HG03565 (cell line): ENCODE results near the gene MATR3.
"Not testable (repeated sequence)": the region's sequence is repeated elsewhere in the genome, so short reads cannot be mapped to it uniquely, and the experiment has no call there.

Experiments used
- ATAC-seq: cut with Tn5 transposase; IDR thresholded peaks from one replicate; pipeline ENCODE4 v1.9.1; 2021; ENCODE audit warnings: mild to moderate bottlenecking, moderate library complexity; ENCODE audit not compliant: unreplicated experiment

The MATR3 gene

GRCh38 chr5:139342423-139342723, 48.8 kb downstream of the MATR3 start:
- no peak for ATAC-seq

GRCh38 chr5:139343476-139343875, 49.9 kb downstream of the MATR3 start:
- ATAC-seq = no peak

DNA sequence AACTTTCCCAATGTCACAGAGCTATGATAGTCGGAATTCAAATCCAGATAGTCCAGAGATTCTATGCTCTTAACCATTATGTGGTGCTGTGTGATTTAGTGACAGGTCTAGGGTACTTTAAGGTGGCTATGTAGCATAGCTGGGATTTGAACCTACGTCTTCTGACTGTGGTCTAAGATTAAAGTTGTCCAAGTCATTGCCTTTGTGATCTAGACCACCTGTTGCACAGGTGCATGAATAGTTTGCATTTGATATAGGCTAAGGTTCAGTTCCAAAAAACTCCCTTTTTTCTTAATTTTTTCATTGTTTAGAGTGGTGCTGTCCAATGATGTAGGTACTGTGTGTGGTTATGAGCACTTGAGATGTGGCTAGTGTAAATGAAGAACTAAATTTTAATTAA, 50.6 kb downstream of the MATR3 start:
- no peak for ATAC-seq

GRCh38 chr5:139345442-139345841, 51.9 kb downstream of the MATR3 start:
- not testable (repeated sequence) for ATAC-seq

DNA sequence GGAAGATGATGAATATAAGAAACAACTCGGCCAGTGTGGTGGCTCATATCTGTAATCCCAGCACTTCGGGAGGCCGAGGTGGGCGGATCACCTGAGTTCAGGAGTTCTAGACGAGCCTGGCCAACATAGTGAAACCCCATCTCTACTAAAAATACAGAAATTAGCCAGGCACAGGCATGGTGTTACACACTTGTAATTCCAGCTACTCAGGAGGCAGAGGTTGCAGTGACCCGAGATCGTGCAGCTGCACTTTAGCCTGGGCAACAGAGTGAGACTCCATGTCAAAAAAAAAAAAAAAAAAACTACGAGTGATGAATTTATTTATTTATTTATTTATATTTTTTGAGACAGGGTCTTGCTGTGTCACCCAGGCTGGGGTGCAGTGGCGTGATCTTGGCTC, 54.3 kb downstream of the MATR3 start:
- not testable (repeated sequence) for ATAC-seq

DNA sequence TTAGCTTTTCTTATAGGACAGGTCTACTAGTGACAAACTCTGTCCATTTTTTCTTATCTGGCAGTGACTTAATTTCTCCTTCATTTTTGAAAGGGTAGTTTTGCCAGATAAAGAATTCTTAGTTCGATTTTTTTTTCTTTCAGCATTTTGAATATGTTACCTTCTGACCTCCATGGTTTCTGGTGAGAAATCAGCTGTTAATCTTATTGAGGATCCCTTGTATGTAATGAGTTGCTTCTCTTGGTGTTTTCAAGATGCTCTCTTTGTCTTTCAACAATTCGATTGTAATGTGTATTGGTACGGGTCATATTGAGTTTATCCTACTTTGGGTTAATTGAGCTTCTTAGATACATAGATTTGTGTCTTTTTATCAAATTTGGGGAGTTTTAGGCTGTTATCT, 60.6 kb downstream of the MATR3 start:
- no peak for ATAC-seq

- ATAC-seq = not testable (repeated sequence)
Observed at GRCh38 chr5:139355900-139356299, 62.4 kb downstream of the MATR3 start.

DNA sequence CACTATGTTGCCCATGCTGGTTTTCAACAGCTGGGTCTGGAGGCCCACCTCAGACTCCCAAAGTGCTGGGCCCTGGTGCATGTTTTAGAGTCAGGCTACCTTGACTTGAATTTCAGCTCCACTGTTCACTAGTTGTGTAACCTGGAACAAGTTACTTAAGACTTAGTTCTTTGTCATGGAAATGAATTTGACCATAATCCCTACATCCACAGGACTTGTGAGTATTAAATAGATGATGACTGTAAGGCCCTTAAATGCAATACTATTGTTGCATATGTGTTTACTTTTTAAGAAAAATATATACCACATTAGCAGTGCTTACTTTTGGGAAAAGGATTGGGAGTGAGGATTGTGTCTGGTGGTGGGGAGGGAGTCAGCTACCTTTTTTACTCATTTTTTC, 64.5 kb downstream of the MATR3 start:
- no peak for ATAC-seq

DNA sequence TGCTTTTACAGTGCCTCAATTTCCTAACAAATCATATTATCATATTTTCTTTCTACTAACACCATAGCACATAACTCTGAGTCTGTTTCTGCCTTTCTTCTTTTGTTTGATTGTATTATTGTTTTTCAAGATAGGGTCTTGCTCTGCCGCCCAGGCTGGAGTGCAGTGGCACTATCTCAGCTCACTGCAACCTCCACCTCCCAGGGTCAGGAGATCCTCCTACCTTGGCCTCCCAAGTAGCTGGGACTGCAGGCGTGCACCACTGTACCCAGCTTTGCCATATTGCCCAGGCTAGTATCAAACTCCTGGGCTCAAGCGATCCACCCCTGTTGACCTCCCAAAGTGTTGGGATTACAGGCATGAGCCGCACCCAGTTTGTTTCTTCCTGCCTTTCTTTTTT, 66.8 kb downstream of the MATR3 start:
- no peak for ATAC-seq

DNA sequence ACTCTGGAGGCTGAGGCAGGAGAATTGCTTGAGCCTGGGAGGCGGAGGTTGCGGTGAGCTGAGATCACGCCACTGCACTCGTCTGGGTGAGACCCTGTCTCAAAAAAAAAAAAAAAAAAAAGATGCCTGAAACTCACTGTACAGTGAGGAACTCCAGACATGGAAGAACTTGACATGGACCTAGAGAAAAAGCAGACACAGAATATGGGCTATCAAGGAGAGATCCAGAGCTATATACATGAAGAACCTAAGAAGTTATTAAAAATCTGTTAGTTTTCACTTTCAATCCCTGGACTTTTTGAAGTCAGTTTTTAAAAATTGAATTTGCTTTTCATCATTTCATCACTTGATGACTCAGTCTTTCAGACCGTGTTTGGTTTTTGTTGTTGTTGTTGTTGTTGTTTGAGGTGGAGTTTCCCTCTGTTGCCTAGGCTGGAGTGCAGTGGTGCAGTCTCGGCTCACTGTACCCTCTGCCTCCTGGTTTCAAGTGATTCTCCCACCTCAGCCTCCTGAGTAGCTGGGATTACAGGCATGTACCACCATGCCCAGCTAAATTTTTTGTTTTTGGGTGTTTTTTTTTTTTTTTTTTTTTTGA, 68.4 kb downstream of the MATR3 start:
- no peak for ATAC-seq

- no peak for ATAC-seq
Observed at GRCh38 chr5:139363937-139364336, 70.4 kb downstream of the MATR3 start.

- ATAC-seq = no peak
Observed at GRCh38 chr5:139364466-139364865, 70.9 kb downstream of the MATR3 start.

DNA sequence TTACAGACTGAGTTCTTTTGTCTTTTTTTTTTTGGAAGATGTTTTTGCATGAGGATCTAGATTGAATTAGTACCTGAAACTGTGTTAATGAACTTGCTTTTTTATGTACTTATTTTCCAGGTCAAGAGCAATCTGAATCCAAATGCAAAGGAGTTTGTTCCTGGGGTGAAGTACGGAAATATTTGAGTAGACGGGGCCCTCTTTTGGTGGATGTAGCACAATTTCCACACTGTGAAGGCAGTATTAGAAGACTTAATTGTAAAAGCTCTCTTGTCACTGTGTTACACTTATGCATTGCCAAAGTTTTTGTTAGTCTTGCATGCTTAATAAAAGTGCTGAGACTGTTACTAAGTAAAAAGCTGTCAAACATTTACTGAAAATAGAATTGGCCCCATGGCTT, 75.1 kb downstream of the MATR3 start:
- no peak for ATAC-seq

DNA sequence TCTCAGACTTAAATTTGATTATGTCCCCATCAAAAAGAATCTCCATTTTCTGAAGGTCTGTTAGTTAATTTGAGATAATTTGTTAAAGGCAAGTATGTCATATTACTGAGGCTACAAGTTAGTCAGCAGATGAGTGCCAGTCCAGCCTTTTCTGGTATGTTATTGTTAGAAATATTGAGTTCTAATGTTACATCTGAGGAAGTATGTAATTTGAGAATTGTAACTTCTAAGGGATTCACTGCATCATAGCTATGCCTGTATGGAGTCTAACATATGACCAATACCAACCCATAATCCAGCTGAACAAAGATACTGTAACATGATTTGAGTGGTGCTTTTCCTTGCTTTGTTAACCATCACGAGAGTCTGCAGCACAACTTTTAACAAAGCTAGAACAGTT, 75.6 kb downstream of the MATR3 start:
- no peak for ATAC-seq

GRCh38 chr5:139371482-139372435, 78.2 kb downstream of the MATR3 start:
- ATAC-seq = no peak

- no peak for ATAC-seq
Observed at GRCh38 chr5:139374909-139375308, 81.4 kb downstream of the MATR3 start.

GRCh38 chr5:139376364-139376763, 82.8 kb downstream of the MATR3 start:
- ATAC-seq = no peak

- no peak for ATAC-seq
Observed at GRCh38 chr5:139377226-139377625, 83.7 kb downstream of the MATR3 start.

GRCh38 chr5:139378101-139378825, 84.7 kb downstream of the MATR3 start:
- no peak for ATAC-seq

DNA sequence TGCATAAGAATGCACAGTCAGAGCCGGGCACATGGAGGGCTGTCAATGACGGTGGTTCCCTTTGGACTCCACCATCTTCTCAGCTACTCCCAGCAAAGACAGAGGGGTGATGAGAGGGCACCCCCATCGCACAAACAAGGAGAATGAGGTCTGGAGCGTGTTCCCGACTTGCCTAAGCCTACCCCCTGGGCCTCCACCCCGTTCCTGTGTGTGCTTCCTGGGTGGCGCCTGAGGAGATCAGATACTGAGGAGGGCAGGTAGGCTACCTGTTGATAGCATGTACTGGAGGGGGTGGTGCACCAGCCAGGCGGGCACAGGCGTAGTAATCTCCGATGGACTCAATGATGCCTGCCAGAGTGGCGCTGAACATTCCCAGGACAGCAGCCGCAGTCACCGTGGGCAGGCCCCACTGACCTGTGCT, 85.4 kb downstream of the MATR3 start:
- ATAC-seq = no peak

DNA sequence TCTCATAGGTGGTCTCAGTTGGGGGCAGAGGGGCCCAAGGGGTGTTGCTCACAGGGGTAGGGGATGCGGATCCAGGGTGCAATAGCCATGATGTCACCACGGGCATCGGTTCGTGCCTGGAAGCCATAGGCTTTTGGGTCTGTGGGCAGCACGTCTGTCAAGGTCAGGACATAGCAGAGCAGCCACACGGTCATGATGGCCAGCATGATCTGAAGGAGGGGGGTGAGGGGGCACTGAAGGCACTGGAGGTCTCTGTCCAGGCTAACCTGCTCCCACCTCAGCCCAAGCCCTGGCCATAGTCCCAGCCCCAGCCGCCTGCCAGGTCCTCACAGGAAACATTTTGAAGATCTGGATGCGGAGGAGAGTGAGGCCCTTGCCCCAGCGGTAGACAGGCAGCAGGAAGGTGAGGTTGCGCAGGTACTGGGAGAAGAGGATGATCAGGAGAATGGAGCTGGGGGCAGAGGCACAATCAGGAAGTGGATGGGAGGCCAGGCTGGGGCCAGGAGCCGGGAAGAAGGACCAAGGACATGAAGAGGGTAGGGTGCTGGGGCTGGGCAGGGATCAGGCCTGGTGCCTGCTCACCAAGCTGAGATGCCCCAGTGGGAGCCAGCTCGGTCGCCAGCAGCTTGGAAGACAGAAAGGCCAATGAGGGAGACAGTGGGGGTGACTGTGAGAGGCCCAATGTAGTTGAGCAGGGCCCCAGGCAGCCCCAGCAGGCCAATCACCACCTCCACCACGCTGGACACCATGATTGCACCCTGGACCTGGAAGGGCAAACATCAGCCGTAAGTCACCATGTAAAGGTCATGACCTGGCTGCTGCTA, 86.3 kb downstream of the MATR3 start:
- no peak for ATAC-seq
